Measurements from ENCODE around the gene ATP1A3. TPM values are rescaled to one million over a fixed set of nuclear protein-coding genes. Genes with fewer than 3 reads are reported as not detected.

Gene ATP1A3
- total RNA-seq, 2 donors from 2014 or later: 81.4 to 223 TPM

DNA sequence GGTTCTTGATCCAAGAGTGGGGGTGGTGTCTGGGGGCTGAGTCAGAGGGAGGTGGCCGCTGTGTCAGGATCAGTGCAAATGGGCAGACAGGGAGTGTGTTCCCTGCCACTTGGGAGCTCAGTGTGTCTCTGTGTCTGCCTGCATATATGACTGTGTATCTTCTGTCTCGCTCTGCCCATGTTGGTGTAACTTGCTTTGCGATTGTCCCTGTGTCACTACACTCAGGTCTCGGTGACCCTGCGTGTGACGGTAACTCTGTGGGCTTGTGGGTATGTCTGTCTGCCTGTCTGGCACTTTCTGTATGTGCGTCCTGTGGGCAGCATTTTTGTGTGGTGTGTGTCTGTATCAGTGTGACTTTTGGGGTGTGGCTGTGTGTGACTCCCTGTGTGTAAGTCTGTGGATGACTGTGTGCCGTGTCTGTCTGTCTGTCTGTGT lies 57.6 kb downstream of the ATP1A3 start:
- no peak overlapping the region for H3K4me3 ChIP-seq
- H3K4me1 ChIP-seq: peaks cover 0 to 21% of the 10 kb centered on the region in 2 donors
- H3K27ac ChIP-seq: no peak overlapping the region
- TF ChIP-seq, protein P1, sequence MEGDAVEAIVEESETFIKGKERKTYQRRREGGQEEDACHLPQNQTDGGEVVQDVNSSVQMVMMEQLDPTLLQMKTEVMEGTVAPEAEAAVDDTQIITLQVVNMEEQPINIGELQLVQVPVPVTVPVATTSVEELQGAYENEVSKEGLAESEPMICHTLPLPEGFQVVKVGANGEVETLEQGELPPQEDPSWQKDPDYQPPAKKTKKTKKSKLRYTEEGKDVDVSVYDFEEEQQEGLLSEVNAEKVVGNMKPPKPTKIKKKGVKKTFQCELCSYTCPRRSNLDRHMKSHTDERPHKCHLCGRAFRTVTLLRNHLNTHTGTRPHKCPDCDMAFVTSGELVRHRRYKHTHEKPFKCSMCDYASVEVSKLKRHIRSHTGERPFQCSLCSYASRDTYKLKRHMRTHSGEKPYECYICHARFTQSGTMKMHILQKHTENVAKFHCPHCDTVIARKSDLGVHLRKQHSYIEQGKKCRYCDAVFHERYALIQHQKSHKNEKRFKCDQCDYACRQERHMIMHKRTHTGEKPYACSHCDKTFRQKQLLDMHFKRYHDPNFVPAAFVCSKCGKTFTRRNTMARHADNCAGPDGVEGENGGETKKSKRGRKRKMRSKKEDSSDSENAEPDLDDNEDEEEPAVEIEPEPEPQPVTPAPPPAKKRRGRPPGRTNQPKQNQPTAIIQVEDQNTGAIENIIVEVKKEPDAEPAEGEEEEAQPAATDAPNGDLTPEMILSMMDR (IDR thresholded peaks at IDR 0.05): no peak
- no peaks in the 10 kb centered on the region for H3K9me3 ChIP-seq
- peaks cover 2 to 29% of the 10 kb centered on the region in 2 donors for H3K27me3 ChIP-seq
- H3K36me3 ChIP-seq: no peaks in the 10 kb centered on the region
- DNase-seq (ENCODE audit: low spot score): no peak

DNA sequence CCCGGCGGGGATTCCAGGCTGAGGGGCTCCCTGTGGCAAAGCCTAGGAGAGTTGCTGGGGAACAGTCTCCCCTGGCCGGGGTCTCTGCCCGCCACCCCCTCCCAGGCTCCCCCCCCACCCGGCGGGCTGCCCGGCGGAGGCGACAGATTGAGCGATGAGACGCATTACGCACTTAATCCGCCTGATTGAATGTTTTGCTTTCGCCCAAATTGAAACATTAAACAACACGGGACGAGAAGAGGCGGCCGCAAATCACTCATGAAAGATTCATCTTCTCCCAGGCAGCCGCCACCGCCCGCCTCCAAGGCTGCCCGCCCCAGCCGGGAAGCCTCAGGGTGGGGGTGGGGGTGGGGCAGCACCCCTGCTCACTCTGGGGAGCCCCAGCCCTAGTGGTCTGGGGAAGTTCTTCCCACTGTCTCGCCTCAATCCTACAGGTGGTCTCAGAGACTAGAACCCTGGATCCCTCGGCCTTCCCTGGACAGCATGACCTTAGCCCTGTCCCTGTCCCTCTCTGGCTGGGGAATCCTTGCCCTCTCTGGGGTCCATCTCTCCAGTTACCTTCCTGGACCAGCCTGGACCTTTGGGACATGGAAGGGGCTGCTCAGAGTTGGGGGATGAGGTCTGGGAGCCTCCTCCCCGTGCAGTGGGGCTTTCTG lies 58.1 kb downstream of the ATP1A3 start:
- DNase-seq (ENCODE audit: low spot score): no peak
- Histone ChIP-seq H3K36me3 (no peaks in the 10 kb centered on the region), H3K27me3 (peaks cover 3 to 28% of the 10 kb centered on the region in 2 donors), H3K4me1 (peaks cover 0 to 16% of the 10 kb centered on the region in 2 donors), H3K4me3 (no peak overlapping the region), H3K9me3 (no peaks in the 10 kb centered on the region), H3K27ac (no peak overlapping the region)
- TF ChIP-seq, protein P1 (IDR thresholded peaks at IDR 0.05): no peak

DNA sequence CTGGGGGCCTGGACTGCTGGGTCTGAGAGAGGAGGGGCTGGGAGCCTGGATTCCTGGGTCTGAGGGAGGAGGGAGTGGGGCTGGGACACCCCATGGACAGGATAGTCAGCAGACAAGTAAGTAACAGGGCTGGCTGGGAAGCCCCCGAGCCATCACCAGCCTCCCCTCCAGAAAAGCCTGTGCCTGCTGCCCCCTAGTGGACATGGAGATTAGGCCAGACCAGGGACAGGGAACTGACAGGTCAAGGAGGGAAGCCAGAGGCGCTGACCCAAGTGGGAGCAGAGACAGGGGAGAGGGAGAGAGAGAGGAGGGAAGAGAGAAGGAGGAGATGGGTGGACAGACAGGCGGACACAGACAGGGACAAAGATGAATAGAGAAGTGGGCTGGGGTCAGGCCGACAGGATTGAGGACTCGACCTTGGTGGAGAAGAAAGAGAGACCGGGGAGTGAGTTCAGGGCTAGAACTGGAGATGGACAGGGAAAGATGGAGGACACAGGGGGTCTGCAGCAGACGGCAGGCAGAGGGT lies 59.1 kb downstream of the ATP1A3 start:
- no peaks in the 10 kb centered on the region for H3K9me3 ChIP-seq
- H3K27me3 ChIP-seq: peaks cover 6 to 28% of the 10 kb centered on the region in 2 donors
- peaks cover 0 to 6% of the 10 kb centered on the region in 2 donors for H3K4me1 ChIP-seq
- TF ChIP-seq, protein P1 (IDR thresholded peaks at IDR 0.05): peak; percentile 67 to 77
- no peak for DNase-seq (ENCODE audit: low spot score)
- no peak overlapping the region for H3K27ac ChIP-seq
- no peak overlapping the region for H3K4me3 ChIP-seq
- H3K36me3 ChIP-seq: no peaks in the 10 kb centered on the region

DNA sequence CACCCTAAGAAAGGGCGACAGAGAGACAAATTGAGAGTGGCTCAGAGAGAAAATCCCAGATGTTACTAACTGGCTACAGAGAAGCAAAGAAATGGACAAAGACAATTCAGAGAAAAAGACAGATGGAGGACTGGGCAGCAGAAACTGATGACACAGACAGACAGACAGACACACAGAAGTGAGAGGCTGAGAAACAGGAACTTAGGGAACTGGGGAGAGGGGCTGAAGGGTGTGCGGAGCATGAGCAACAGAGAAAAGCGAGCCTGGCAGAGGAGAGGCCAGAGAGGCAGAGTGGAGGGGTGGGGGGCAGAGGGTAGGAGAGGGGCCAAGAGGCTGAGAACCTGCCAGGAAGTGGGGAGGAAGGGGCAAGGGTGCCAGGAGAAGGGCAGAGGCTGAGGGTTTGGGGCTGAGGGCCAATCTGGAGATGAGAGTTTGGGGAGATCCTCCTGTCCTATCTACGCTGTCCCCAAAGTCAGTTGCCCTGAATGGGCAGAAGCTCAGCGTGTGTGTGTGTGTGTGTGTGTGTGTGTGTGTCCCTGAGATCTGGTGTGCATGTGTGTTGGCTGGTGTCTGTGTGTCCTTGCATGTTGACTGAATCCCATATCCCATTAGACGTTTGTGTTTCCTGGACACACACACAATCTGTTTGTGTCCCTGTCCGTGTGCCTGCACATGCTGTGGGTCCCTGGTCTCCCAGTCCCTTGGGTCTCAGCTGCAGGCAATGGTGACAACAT lies 60.2 kb downstream of the ATP1A3 start:
- H3K27me3 ChIP-seq: peaks cover 16 to 37% of the 10 kb centered on the region in 2 donors
- no peak for DNase-seq (ENCODE audit: low spot score)
- TF ChIP-seq, protein P1 (IDR thresholded peaks at IDR 0.05): no peak
- no peaks in the 10 kb centered on the region for H3K36me3 ChIP-seq
- H3K4me3 ChIP-seq: no peak overlapping the region
- H3K27ac ChIP-seq: no peak overlapping the region
- H3K9me3 ChIP-seq: no peaks in the 10 kb centered on the region
- H3K4me1 ChIP-seq: peaks cover 0 to 8% of the 10 kb centered on the region in 2 donors

DNA sequence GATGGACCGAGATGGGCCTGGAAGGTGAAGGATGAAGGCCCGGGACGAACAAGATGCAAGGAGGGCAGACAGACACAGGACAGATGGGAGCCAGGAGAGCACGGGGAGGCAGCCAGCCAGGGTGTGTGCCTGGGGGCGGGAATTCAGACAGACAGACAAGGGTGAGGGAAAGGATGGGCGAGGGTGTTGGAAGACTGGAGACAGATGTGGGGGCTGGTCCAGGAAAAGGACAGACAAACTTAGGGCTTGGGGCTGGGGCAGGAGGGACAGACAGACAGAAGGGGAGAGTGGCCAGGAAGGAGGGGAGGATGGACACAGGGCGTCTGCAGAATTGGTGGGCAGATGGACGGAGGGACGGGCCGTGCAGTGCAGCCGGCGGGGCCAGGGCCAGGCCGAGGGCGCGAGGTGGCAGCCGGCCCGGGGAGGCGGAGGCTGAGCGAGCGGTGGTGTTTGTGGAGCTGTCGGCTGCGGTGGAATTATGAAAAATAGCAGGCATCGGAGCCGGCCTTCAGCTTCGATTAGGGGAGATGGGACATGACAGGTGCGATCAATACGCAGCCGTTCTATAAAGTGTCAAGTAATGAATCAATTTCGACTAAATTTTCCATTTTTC lies 61.2 kb downstream of the ATP1A3 start:
- DNase-seq (ENCODE audit: low spot score): no peak
- Histone ChIP-seq H3K9me3 (no peaks in the 10 kb centered on the region), H3K4me3 (no peak overlapping the region), H3K27ac (no peak overlapping the region), H3K27me3 (peaks cover 16 to 48% of the 10 kb centered on the region in 2 donors), H3K4me1 (peaks cover 0 to 18% of the 10 kb centered on the region in 2 donors), H3K36me3 (no peaks in the 10 kb centered on the region)
- TF ChIP-seq, protein P1 (IDR thresholded peaks at IDR 0.05): no peak

All from right atrium auricular region (tissue), 2 donors.